Measurements from ENCODE around the gene RELN. TPM values are rescaled to one million over a fixed set of nuclear protein-coding genes. Genes with fewer than 3 reads are reported as not detected.
"Not testable (repeated sequence)": the region's sequence is repeated elsewhere in the genome, so short reads cannot be mapped to it uniquely, and the experiment has no call there.

Gene RELN
- total RNA-seq, 1 donor from 2014 or later = 0.11 TPM

DNA sequence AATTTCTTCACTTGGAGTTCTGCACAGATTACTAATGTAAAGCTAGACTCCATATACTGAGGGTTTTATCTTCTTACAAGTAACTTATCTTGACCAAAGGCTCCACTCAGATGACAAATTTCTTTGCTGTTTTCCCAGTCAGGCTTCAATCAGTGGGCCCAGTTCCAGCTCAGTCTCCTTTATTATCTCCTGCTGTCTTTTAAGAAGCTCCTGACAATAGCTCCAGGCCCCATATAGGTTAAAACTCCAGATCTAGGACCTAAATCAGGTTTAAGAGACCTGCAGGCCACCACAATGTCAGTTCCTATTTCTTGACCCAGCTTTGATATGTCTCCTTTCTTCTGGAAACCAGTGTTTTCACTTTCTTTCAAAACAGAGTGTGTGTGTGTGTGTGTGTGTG lies 165.2 kb downstream of the RELN start:
- H3K9me3 ChIP-seq = no peaks in the 10 kb centered on the region
- H3K36me3 ChIP-seq = no peaks in the 10 kb centered on the region
- intact Hi-C loops (cut with DNase I) = no loop called here
- no peaks in the 10 kb centered on the region for H3K27me3 ChIP-seq
- no peak overlapping the region for H3K27ac ChIP-seq
- no peak overlapping the region for H3K4me3 ChIP-seq
- H3K4me1 ChIP-seq = no peaks in the 10 kb centered on the region
- TF ChIP-seq, protein P1, sequence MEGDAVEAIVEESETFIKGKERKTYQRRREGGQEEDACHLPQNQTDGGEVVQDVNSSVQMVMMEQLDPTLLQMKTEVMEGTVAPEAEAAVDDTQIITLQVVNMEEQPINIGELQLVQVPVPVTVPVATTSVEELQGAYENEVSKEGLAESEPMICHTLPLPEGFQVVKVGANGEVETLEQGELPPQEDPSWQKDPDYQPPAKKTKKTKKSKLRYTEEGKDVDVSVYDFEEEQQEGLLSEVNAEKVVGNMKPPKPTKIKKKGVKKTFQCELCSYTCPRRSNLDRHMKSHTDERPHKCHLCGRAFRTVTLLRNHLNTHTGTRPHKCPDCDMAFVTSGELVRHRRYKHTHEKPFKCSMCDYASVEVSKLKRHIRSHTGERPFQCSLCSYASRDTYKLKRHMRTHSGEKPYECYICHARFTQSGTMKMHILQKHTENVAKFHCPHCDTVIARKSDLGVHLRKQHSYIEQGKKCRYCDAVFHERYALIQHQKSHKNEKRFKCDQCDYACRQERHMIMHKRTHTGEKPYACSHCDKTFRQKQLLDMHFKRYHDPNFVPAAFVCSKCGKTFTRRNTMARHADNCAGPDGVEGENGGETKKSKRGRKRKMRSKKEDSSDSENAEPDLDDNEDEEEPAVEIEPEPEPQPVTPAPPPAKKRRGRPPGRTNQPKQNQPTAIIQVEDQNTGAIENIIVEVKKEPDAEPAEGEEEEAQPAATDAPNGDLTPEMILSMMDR (IDR thresholded peaks at IDR 0.05) = no peak
- no peak for DNase-seq (ENCODE audit: low spot score in 2 of 2)

DNA sequence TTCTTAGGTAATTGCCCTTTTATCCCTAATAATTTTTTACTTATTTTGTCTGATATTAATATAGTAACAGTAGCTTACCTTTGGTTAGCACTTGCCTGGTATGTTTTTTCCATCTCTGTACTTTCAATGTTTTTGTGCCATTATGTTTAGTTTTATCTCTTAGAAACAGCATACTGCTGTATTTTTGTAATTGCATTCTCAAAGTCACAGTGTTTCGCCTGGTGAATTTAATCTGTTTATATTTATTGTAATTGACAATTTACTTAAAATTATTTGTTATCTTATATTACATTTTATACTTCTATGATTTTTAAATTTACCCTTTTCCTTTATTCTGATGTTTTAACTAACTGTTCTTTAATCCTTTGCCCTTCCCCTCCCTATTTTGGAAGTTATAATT lies 166.4 kb downstream of the RELN start:
- no peak overlapping the region for H3K27ac ChIP-seq
- TF ChIP-seq, protein P1 (IDR thresholded peaks at IDR 0.05) = no peak
- H3K4me1 ChIP-seq = no peaks in the 10 kb centered on the region
- intact Hi-C loops (cut with DNase I) = no loop called here
- H3K4me3 ChIP-seq = no peak overlapping the region
- H3K36me3 ChIP-seq = no peaks in the 10 kb centered on the region
- H3K27me3 ChIP-seq = no peaks in the 10 kb centered on the region
- DNase-seq (ENCODE audit: low spot score in 2 of 2) = no peak
- no peaks in the 10 kb centered on the region for H3K9me3 ChIP-seq

DNA sequence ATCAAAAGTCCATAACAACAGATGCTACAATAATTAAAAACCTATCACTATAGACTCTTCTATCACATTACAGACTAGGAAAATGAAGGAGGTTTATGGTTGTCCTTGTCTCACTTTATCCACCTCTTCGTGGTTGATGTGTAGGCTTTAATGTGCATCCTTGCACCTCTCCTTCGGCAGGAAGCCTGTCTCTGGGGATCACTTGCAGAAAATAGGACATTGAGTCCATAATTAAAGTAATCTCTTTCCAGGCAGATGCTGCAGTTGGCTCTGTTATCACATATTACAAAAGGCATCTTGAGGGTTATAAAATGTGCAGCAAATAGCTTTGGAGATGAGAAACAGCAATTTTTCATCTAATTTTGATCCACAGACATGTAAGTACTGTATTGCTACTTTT lies 168.4 kb downstream of the RELN start:
- DNase-seq (ENCODE audit: low spot score in 2 of 2) = no peak
- H3K9me3 ChIP-seq = no peaks in the 10 kb centered on the region
- H3K4me1 ChIP-seq = no peaks in the 10 kb centered on the region
- intact Hi-C loops (cut with DNase I) = no loop called here
- TF ChIP-seq, protein P1 (IDR thresholded peaks at IDR 0.05) = no peak
- H3K36me3 ChIP-seq = no peaks in the 10 kb centered on the region
- no peaks in the 10 kb centered on the region for H3K27me3 ChIP-seq
- no peak overlapping the region for H3K27ac ChIP-seq
- H3K4me3 ChIP-seq = no peak overlapping the region

DNA sequence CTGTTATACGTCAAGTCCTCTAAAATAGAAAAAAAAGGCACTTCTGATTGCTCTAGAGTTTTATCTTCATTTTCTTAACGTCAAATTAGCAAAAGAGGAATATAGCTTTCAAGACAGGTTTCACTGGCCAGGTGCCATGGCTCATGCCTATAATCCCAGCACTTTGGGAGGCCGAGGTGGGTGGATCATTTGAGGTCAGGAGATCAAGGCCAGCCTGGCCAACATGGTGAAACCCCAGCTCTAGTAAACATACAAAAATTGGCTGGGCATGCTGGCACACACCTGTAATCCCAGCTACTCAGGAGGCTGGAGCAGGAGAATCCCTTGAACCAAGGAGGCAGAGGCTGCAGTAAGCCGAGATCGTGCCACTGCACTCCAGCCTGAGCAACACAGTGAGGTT lies 173.5 kb downstream of the RELN start:
- H3K4me1 ChIP-seq; intact Hi-C loops (cut with DNase I); H3K4me3 ChIP-seq; H3K36me3 ChIP-seq; H3K27ac ChIP-seq; DNase-seq (ENCODE audit: low spot score in 2 of 2); H3K9me3 ChIP-seq; H3K27me3 ChIP-seq: not testable (repeated sequence)

DNA sequence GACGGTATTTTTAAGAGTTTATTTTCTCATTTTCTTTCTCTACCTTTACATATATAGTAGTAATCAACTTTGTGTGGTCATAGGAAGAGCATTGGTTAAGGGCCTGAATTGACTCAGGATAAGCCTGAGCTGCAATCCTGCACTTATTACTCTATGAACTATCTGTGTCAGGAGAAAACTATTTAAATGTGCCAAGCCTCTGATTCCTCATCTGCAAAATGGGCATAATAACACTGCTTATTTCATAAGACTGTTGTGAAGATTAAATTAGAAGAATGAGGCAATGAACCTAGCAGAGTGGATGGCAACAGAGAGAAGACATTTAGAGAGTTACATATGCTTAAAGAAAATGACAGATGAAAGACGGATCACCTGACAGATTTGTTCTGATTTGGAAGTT lies 175.5 kb downstream of the RELN start:
- TF ChIP-seq, protein P1 (IDR thresholded peaks at IDR 0.05) = no peak
- intact Hi-C loops (cut with DNase I) = no loop called here
- H3K27me3 ChIP-seq = no peaks in the 10 kb centered on the region
- no peak overlapping the region for H3K27ac ChIP-seq
- no peaks in the 10 kb centered on the region for H3K36me3 ChIP-seq
- H3K9me3 ChIP-seq = no peaks in the 10 kb centered on the region
- no peaks in the 10 kb centered on the region for H3K4me1 ChIP-seq
- no peak overlapping the region for H3K4me3 ChIP-seq
- no peak for DNase-seq (ENCODE audit: low spot score in 2 of 2)

DNA sequence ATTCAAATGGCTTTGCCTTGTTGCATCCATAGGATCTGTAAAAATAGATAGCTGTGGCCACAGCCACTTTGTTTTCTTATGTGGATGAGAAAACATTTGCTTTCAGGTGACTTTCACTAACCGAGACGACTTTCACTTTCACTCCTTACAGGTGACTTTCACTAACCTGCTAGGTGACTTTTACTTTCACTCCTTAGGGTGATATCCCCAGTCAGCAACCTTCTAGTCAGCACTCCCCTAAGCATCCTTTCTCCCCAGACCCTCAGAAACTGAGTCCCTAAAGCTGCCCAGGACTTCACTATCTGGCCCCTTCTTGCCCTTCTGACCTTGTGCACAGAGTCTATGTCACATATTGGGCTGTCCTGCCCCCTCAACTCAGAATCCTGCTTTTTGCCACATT lies 177.5 kb downstream of the RELN start:
- DNase-seq (ENCODE audit: low spot score in 2 of 2) = no peak
- TF ChIP-seq, protein P1 (IDR thresholded peaks at IDR 0.05) = no peak
- no peaks in the 10 kb centered on the region for H3K27me3 ChIP-seq
- no peaks in the 10 kb centered on the region for H3K36me3 ChIP-seq
- intact Hi-C loops (cut with DNase I) = no loop called here
- no peak overlapping the region for H3K27ac ChIP-seq
- no peaks in the 10 kb centered on the region for H3K9me3 ChIP-seq
- no peaks in the 10 kb centered on the region for H3K4me1 ChIP-seq
- H3K4me3 ChIP-seq = no peak overlapping the region
